DOHH2 (cell line): ENCODE measurements around the gene TYK2.

ENCODE experiments used
- H3F3A ChIP-seq: fragments of 200-600 bp; sonication (generic), shearing (Covaris generic); 2 replicates; pipeline ENCODE4 v1.6.0; 2016; ENCODE audit warnings: antibody characterized with exemption, mild to moderate bottlenecking; ENCODE audit not compliant: control insufficient read depth, insufficient read depth
- H3K27ac ChIP-seq: fragments of 200-600 bp; sonication (generic); 2 replicates; pipeline ENCODE4 v1.5.1; 2014; ENCODE audit warnings: low read depth, mild to moderate bottlenecking, low read length, moderate library complexity
- H3K27me3 ChIP-seq: fragments of 200-600 bp; sonication (generic); 2 replicates; pipeline ENCODE4 v1.6.1; 2014; ENCODE audit warnings: mild to moderate bottlenecking, low read length, mixed read lengths; ENCODE audit not compliant: control insufficient read depth
- H3K36me3 ChIP-seq: fragments of 200-600 bp; sonication (generic); 2 replicates; pipeline ENCODE4 v1.6.1; 2014; ENCODE audit warnings: mild to moderate bottlenecking, low read length, moderate library complexity, mixed read lengths; ENCODE audit not compliant: control insufficient read depth
- H3K4me1 ChIP-seq: fragments of 200-600 bp; sonication (generic); 2 replicates; pipeline ENCODE4 v1.6.1; 2014; ENCODE audit warnings: mild to moderate bottlenecking, low read length, mixed read lengths; ENCODE audit not compliant: control insufficient read depth
- H3K4me2 ChIP-seq: fragments of 200-600 bp; sonication (generic); 2 replicates; pipeline ENCODE4 v1.6.0; 2014; ENCODE audit warnings: mild to moderate bottlenecking, low read length, moderate library complexity
- H3K4me3 ChIP-seq: fragments of 200-600 bp; sonication (generic); 2 replicates; pipeline ENCODE4 v1.5.1; 2014; ENCODE audit warnings: mild to moderate bottlenecking, low read length, mixed read lengths
- H3K79me2 ChIP-seq: fragments of 200-600 bp; sonication (generic); 2 replicates; pipeline ENCODE4 v1.6.1; 2014; ENCODE audit warnings: mild to moderate bottlenecking, low read length, mixed read lengths; ENCODE audit not compliant: control insufficient read depth
- H3K9me2 ChIP-seq: fragments of 200-600 bp; sonication (generic); replicated peaks from 2 replicates; pipeline ENCODE4 v1.6.1; 2014; ENCODE audit warnings: mild to moderate bottlenecking, low read length, mixed read lengths; ENCODE audit not compliant: control insufficient read depth
- H3K9me3 ChIP-seq: fragments of 200-600 bp; sonication (generic); 2 replicates; pipeline ENCODE4 v1.6.1; 2014; ENCODE audit warnings: antibody characterized with exemption, low read length, mixed read lengths; ENCODE audit not compliant: control insufficient read depth, insufficient read depth
- H4K20me1 ChIP-seq: fragments of 200-600 bp; sonication (generic); 2 replicates; pipeline ENCODE4 v1.6.0; 2014; ENCODE audit warnings: low read depth, mild to moderate bottlenecking, antibody characterized with exemption, low read length, moderate library complexity; ENCODE audit not compliant: control insufficient read depth, insufficient read depth
- EZH2phosphoT487 ChIP-seq: fragments of 200-600 bp; sonication (generic); IDR thresholded peaks from 2 replicates; pipeline ENCODE4 v1.6.1; 2017; ENCODE audit warnings: borderline replicate concordance, mild to moderate bottlenecking, antibody characterized with exemption, low read length, moderate library complexity, mixed read lengths
- TF ChIP-seq, protein P1 (sequence below): fragments of 200-600 bp; sonication (generic); IDR thresholded peaks from one replicate; pipeline ENCODE4 v1.5.1; 2014; ENCODE audit warnings: antibody characterized with exemption, mild to moderate bottlenecking, low read depth, low read length; ENCODE audit not compliant: poor library complexity, severe bottlenecking

The TYK2 gene

DNA sequence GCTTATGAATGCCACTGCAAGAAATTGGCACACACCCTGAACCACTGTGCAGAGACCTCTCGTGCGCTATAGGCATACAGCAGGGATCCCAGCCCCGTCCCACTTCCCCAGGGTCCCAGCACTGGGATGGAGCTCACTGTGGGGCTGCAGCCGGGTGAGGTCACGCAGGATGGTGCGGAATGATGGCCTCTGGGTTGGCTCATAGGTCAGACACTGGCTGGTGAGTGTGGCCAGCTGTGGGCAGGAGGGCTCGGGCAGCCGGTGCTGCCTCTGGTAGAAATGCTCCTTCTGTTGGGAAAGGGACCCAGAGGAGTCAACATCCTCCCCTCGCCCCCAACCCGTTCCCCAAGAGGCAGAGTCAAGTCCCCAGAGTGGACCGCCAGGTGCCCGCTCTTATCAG is 23.9 kb downstream of the TYK2 start:
- H3K9me3 ChIP-seq = no peaks in the 10 kb centered on the region
- H3K9me2 ChIP-seq = no peaks in the 10 kb centered on the region
- no peak overlapping the region for H3K27ac ChIP-seq
- H3K4me1 ChIP-seq = no peaks in the 10 kb centered on the region
- H4K20me1 ChIP-seq = no peaks in the 10 kb centered on the region
- peaks cover 61% of the 10 kb centered on the region for H3K36me3 ChIP-seq
- H3K4me2 ChIP-seq = no peak overlapping the region
- TF ChIP-seq, protein P1, sequence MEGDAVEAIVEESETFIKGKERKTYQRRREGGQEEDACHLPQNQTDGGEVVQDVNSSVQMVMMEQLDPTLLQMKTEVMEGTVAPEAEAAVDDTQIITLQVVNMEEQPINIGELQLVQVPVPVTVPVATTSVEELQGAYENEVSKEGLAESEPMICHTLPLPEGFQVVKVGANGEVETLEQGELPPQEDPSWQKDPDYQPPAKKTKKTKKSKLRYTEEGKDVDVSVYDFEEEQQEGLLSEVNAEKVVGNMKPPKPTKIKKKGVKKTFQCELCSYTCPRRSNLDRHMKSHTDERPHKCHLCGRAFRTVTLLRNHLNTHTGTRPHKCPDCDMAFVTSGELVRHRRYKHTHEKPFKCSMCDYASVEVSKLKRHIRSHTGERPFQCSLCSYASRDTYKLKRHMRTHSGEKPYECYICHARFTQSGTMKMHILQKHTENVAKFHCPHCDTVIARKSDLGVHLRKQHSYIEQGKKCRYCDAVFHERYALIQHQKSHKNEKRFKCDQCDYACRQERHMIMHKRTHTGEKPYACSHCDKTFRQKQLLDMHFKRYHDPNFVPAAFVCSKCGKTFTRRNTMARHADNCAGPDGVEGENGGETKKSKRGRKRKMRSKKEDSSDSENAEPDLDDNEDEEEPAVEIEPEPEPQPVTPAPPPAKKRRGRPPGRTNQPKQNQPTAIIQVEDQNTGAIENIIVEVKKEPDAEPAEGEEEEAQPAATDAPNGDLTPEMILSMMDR = no peak
- TF ChIP-seq EZH2phosphoT487 = no peak
- no peak overlapping the region for H3K4me3 ChIP-seq
- no peaks in the 10 kb centered on the region for H3K27me3 ChIP-seq
- no peaks in the 10 kb centered on the region for H3K79me2 ChIP-seq
- no peaks in the 10 kb centered on the region for H3F3A ChIP-seq

DNA sequence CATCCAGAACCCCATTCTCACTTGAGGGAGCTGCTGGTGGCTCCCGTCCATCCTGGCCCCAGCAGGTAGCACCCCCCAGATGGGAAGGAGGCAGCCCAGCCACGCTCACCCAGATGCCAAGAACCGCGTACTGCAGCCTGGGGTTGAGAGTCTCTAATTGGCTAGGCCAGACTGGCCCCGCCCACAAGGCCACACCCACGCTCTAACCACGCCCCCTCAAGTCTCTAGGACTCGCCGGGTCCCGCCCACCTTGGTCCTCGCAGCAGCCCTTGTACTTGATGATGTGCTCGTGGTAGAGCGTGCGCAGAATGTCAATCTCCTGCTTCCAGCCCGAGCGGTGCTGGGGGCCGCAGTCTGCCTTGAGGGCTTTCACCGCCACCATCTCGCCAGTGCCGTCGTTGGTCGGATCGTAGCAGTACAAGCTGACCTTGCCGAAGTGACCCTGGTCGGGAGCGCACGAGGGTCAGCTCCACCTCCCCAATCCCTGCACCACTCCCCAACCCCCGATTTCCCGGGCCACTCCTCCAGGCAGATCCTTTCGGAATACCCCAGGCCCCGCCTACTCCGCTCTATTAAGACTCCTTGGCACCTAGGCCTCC is 26.5 kb downstream of the TYK2 start:
- Histone ChIP-seq H3K79me2 (no peaks in the 10 kb centered on the region), H3K27me3 (no peaks in the 10 kb centered on the region), H3K27ac (no peak overlapping the region), H3K4me3 (no peak overlapping the region), H3K9me2 (no peaks in the 10 kb centered on the region), H4K20me1 (no peaks in the 10 kb centered on the region), H3K36me3 (peaks cover 65% of the 10 kb centered on the region), H3K4me2 (no peak overlapping the region), H3F3A (no peaks in the 10 kb centered on the region), H3K9me3 (no peaks in the 10 kb centered on the region), H3K4me1 (no peaks in the 10 kb centered on the region)
- no peak for TF ChIP-seq EZH2phosphoT487
- TF ChIP-seq, protein P1 = no peak

DNA sequence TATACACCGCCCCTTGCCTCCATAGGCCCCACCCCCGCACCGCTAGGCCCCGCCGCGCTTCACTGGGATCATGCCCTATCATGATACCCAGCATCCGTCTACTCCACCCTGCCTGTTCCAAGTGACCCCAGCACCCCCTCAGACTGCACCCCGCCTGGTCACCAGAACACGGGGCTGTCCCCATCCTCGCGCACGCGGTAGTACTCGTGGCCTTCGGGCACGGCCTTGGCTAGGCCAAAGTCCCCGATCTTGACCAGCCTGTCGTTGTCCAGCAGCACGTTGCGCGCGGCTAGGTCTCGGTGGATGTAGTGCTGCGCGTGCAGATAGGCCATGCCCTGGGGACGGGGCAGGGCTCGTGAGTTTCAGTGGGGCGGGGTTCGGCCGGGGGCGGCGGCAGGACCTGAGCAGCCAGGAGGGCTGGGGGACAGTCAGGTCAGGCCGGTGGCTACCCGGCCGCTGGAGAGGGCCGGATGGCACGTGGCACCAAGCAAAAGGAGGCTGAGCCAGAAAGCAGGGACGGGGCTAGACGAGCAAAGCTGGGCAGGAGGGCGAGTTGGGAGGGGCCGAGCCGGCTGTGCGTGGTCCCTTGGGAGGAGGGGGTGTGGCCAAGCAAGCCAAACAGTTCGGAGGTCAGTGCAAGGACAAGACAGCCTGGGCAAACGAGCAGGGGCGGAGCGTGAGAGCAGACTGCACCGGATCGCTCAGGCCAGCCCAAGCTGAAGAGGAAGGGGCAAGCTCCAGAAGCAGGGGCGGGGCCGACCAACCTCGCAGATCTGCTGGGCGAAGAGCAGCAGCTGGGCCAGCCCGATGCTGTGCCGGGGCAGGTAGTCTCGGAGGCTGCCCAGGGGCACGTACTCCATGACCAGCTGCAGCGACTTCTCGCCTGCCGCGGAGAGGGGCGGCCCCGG is 27.4 kb downstream of the TYK2 start:
- Histone ChIP-seq H3K79me2 (no peaks in the 10 kb centered on the region), H3K9me3 (no peaks in the 10 kb centered on the region), H3K27me3 (no peaks in the 10 kb centered on the region), H3K27ac (no peak overlapping the region), H3K4me3 (no peak overlapping the region), H3K36me3 (peaks cover 59% of the 10 kb centered on the region), H4K20me1 (no peaks in the 10 kb centered on the region), H3F3A (no peaks in the 10 kb centered on the region), H3K4me1 (no peaks in the 10 kb centered on the region), H3K4me2 (no peak overlapping the region), H3K9me2 (no peaks in the 10 kb centered on the region)
- TF ChIP-seq, protein P1 = no peak
- TF ChIP-seq EZH2phosphoT487 = no peak
